Activated CD4-positive, alpha-beta T cell treated with anti-CD3 and anti-CD28 coated beads, Interleukin-2, amount 10 ng/mL, durations not matched to agents 7 days and 5 days (primary cell): Measurements from ENCODE around the gene FKBP14. TPM values are rescaled to one million over a fixed set of nuclear protein-coding genes. Genes with fewer than 3 reads are reported as not detected.

ENCODE experiments used
- CTCF ChIA-PET: fragments of 350-600 bp; sonication (Branson Sonifier 250); formaldehyde crosslinking; loops from one replicate; lab custom pipeline; 2021; ENCODE audit warnings: antibody characterized with exemption; lab: Charles Lee
- POLR2A ChIA-PET: fragments of 350-600 bp; sonication (Branson Sonifier 250); formaldehyde crosslinking; loops from one replicate; lab custom pipeline; 2021; ENCODE audit warnings: antibody characterized with exemption; lab: Charles Lee
- DNase-seq: peaks from one replicate; pipeline ENCODE4 v3.0.0-alpha.2; 2020
- H3K27ac Mint-ChIP-seq: one replicate; pipeline ENCODE4 v1.8.0; 2021; ENCODE audit warnings: mild to moderate bottlenecking, moderate library complexity, mixed read lengths
- H3K27me3 Mint-ChIP-seq: one replicate; pipeline ENCODE4 v1.8.0; 2021; ENCODE audit warnings: mixed read lengths
- H3K36me3 Mint-ChIP-seq: one replicate; pipeline ENCODE4 v1.8.0; 2021; ENCODE audit warnings: low read depth, mixed read lengths
- H3K4me1 Mint-ChIP-seq: one replicate; pipeline ENCODE4 v1.8.0; 2021; ENCODE audit warnings: mixed read lengths
- H3K4me3 Mint-ChIP-seq: one replicate; pipeline ENCODE4 v1.8.0; 2021; ENCODE audit warnings: mild to moderate bottlenecking, moderate library complexity, mixed read lengths
- H3K9me3 Mint-ChIP-seq: one replicate; pipeline ENCODE4 v1.8.0; 2021; ENCODE audit warnings: mixed read lengths
- total RNA-seq, 2 experiments: library from RNA; stranded (reverse); gene quantifications; one replicate each; pipeline ENCODE4 v1.2.3, GENCODE V29; 2021

Gene FKBP14
- total RNA-seq, 2 experiments from 2014 or later, result 3.0 to 4.1 TPM

DNA sequence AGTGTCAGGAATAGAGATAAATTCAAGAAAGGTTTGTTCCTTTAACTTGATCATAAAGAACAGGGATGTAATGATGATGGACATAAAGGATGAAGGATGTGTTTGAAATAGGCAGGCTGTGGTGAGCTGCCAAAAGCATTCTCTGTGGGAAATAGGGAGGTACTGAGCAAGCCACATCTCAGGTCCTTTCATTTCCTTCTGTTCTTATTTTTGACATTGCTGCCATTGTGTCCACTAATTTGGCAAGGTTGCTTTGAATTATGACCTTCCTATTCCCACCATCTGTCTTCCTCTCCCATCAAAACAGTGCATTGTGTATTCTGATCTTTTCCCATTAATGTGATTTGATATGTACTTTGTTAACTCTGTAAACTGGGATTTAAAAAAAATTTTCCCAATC is 46.4 kb downstream of the FKBP14 start:
- no peak overlapping the region for H3K27ac Mint-ChIP-seq
- no peaks in the 10 kb centered on the region for H3K9me3 Mint-ChIP-seq
- H3K27me3 Mint-ChIP-seq, result peaks cover 26% of the 10 kb centered on the region
- no peaks in the 10 kb centered on the region for H3K36me3 Mint-ChIP-seq
- no peak for DNase-seq
- ChIA-PET CTCF (no interaction called here), POLR2A (no interaction called here)
- no peaks in the 10 kb centered on the region for H3K4me1 Mint-ChIP-seq
- no peak overlapping the region for H3K4me3 Mint-ChIP-seq

DNA sequence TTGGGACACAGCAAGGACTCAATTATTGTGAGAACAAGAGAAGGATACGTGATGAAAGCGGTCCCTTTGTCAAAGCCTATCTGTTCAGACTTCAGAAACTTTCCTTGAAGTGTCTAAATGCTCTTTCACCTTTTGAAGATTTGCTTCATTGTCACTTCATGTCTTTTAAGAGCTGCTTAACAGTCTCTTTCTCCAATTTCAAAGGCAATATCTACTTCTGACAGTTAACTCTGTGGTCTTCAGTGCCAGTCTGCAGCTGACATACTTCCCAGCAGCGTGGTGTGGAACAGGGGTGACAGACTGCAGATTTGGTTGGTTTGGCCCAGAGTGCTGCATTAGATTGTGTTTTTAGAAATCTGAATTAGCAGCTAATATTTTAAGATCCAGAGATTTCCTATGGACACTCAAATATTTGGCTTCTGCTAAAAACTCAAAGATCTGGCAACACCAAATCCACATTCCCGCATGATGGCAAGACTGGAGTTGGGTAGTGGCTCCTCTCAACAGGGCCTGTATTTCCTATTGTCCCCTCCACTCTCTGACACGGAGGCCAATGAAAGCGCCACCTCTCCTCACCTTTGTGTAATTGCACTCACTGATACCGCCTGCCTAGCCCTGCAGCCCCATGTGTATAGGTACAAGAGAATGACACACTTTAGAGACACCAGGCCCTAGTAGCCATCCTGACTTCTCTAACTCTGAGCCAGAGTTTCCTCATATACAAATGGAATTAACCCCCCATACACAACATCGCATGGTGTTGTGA is 48.4 kb downstream of the FKBP14 start:
- POLR2A ChIA-PET, result no interaction called here
- Mint-ChIP-seq H3K27ac (no peak overlapping the region), H3K4me1 (no peaks in the 10 kb centered on the region), H3K4me3 (no peak overlapping the region), H3K36me3 (no peaks in the 10 kb centered on the region), H3K9me3 (no peaks in the 10 kb centered on the region), H3K27me3 (peaks cover 25% of the 10 kb centered on the region)
- DNase-seq, result no peak
- CTCF ChIA-PET, result no interaction called here

DNA sequence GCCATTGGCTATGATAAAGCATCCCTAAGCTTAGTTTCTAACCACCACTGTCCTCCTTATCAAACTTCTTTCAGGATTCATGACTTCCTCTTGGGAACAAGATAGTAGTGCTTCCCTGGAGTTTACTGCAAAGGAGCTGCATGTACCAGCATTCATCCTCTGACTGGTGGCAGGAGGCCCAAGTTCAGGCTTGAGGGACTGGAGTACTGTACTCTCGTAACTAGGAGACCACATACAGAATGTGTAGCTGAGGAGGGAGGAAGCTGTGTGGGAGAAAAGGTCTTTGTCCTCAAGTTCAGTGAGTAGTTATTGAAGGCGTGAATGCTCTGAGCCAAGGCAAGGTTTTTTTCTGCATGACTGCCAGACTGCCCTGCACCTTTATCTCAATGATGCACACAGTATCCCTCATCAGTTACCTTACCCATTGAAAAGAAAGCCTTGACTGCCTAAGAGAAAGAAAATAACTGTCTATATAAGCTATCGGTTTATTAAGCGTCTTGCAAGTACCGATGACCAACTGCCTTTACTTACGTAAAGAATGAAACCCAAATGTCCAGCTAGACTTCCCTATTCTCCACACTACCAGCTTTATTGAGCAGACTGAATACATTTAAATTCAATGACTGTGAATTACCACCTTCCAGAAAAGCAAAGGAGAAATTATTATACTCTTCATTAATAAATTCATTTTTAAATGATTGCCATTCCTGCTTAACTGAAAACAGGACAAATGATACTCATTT is 49.7 kb downstream of the FKBP14 start:
- Mint-ChIP-seq H3K4me1 (no peaks in the 10 kb centered on the region), H3K36me3 (no peaks in the 10 kb centered on the region), H3K9me3 (no peaks in the 10 kb centered on the region), H3K4me3 (no peak overlapping the region), H3K27ac (no peak overlapping the region), H3K27me3 (peaks cover 21% of the 10 kb centered on the region)
- no peak for DNase-seq
- ChIA-PET POLR2A (no interaction called here), CTCF (no interaction called here)

GRCh38 chr7:29976266-29976665 is 50.2 kb downstream of the FKBP14 start:
- Mint-ChIP-seq H3K27ac (no peak overlapping the region), H3K4me3 (no peak overlapping the region), H3K4me1 (no peaks in the 10 kb centered on the region), H3K9me3 (no peaks in the 10 kb centered on the region), H3K36me3 (no peaks in the 10 kb centered on the region), H3K27me3 (peaks cover 18% of the 10 kb centered on the region)
- ChIA-PET POLR2A (no interaction called here), CTCF (no interaction called here)
- DNase-seq, result no peak

GRCh38 chr7:29975561-29975960 is 50.9 kb downstream of the FKBP14 start:
- ChIA-PET POLR2A (no interaction called here), CTCF (no interaction called here)
- Mint-ChIP-seq H3K9me3 (no peaks in the 10 kb centered on the region), H3K27me3 (peaks cover 15% of the 10 kb centered on the region), H3K4me1 (peaks cover under 1% of the 10 kb centered on the region), H3K4me3 (no peak overlapping the region), H3K27ac (no peak overlapping the region), H3K36me3 (no peaks in the 10 kb centered on the region)
- DNase-seq, result no peak

DNA sequence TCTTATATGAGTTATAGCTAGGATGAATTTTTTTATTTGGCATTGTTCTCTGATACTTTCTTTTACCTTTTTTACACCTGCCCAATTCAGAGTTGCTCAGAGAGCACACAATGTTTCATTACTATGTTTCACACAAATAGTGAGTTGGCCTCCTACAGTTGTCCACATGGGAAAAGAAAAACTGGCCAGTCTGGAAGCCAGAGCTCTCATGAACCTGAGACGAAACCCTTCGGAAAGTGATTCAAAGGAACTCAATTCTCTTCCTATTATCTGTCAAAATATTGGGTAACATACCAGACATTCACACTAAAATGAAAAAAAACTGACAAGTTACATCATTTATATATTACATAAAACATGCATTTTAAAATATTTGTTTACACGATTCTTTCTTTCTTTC is 52.2 kb downstream of the FKBP14 start:
- CTCF ChIA-PET, result no interaction called here
- Mint-ChIP-seq H3K9me3 (no peaks in the 10 kb centered on the region), H3K4me3 (no peak overlapping the region), H3K4me1 (peaks cover 12% of the 10 kb centered on the region), H3K27me3 (peaks cover 12% of the 10 kb centered on the region), H3K27ac (no peak overlapping the region), H3K36me3 (no peaks in the 10 kb centered on the region)
- POLR2A ChIA-PET, result no interaction called here
- no peak for DNase-seq

- Mint-ChIP-seq H3K27ac (no peak overlapping the region), H3K36me3 (no peaks in the 10 kb centered on the region), H3K9me3 (no peaks in the 10 kb centered on the region), H3K4me1 (peaks cover 18% of the 10 kb centered on the region), H3K4me3 (no peak overlapping the region), H3K27me3 (peaks cover 9% of the 10 kb centered on the region)
- ChIA-PET CTCF (no interaction called here), POLR2A (no interaction called here)
- no peak for DNase-seq
Observed at GRCh38 chr7:29972315-29972669, 54.2 kb downstream of the FKBP14 start.

DNA sequence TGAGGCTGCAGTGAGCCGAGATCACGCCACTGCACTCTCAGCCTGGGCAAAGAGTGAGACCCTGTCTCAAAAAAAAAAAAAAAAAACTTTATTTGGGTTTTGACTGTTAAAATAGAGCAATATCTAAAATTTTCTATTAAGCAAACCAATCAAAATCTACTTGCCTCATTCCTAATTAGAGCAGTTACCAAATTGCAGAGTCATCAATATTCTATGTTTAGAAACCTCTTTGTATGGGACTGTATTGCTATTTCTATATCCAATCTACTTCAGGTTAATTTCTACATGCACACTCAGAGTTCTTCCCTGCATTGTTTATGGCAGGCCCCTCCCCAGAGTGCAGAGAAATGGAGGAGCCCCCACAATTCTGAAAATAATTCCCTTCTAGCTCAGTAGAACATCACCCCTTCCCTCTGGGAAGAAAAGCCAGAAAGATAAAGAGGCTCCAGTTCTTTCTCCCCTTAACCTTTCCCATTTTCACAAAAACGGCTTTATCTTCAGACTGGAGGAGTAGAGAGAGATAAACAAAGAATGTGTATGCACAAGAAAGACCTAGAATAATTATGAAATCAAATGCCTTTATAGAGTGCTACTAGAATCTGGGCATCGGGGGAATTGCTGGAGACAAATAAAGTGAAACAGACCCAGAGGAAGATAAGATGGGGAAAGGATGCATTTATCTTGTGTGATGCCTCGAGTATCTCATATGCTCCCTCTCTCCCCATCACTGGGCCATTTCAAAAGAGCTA is 54.8 kb downstream of the FKBP14 start:
- Mint-ChIP-seq H3K36me3 (no peaks in the 10 kb centered on the region), H3K9me3 (no peaks in the 10 kb centered on the region), H3K4me3 (no peak overlapping the region), H3K27me3 (peaks cover 9% of the 10 kb centered on the region), H3K4me1 (peaks cover 18% of the 10 kb centered on the region), H3K27ac (no peak overlapping the region)
- ChIA-PET POLR2A (no interaction called here), CTCF (interaction anchor here (1.1 kb wide), 1 partner anchor 10 kb away, joined by 3 read pairs; no protein-coding TSS in a partner anchor)
- DNase-seq, result no peak

DNA sequence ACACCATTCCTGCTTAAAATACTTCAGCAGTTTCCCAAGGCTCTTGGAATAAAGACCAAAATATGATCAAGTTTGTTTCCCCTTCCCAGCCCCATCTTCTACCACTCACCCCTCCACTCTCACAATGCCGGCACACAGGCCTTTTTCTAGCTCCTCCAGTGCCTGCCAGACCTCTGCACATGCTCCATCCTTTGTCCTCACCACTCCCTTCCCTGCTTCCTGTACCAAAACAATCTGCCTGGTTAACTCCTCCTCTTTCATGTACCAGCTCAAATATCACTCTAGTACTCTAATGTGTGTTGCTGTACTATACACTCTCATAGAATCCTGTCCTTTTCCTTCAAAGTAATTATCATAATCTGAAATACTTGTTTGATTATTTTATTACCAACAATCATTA is 56.3 kb downstream of the FKBP14 start:
- Mint-ChIP-seq H3K4me1 (peaks cover 18% of the 10 kb centered on the region), H3K27me3 (peaks cover 5% of the 10 kb centered on the region), H3K4me3 (no peak overlapping the region), H3K9me3 (no peaks in the 10 kb centered on the region), H3K27ac (no peak overlapping the region), H3K36me3 (no peaks in the 10 kb centered on the region)
- DNase-seq, result no peak
- CTCF ChIA-PET, result no interaction called here
- POLR2A ChIA-PET, result no interaction called here

DNA sequence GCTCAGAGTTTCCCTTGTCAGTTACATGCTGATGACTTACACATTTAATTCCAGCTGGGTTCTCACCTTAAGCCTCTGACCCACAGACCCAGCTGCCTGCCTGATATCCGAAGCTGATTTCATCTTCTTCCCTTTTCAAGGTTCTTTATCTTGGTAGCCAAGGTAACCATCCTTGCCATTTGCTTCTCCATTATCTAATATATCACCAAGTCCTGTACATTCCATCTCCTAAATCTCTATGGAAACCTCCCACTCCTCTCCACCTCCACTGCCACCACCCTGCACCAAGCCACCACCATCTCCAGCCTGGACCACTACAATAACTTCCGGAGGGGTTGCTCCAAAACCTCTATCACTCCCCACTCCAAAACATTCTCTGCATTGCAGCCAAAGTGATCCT is 56.8 kb downstream of the FKBP14 start:
- ChIA-PET POLR2A (interaction anchor here (0.6 kb wide), 1 partner anchor 14 kb away, joined by 3 read pairs; no protein-coding TSS in a partner anchor), CTCF (no interaction called here)
- Mint-ChIP-seq H3K27me3 (peaks cover 5% of the 10 kb centered on the region), H3K27ac (no peak overlapping the region), H3K4me3 (no peak overlapping the region), H3K36me3 (no peaks in the 10 kb centered on the region), H3K9me3 (no peaks in the 10 kb centered on the region), H3K4me1 (peaks cover 18% of the 10 kb centered on the region)
- no peak for DNase-seq

- H3K27ac Mint-ChIP-seq, result no peak overlapping the region
- DNase-seq, result no peak
- POLR2A ChIA-PET, result interaction anchor here (0.6 kb wide), 1 partner anchor 13 kb away, joined by 3 read pairs; no protein-coding TSS in a partner anchor
- CTCF ChIA-PET, result interaction anchor here (1.0 to 1.1 kb wide), 3 partner anchors 13 to 21 kb away, joined by 3 to 4 read pairs (median 3); no protein-coding TSS in a partner anchor
- H3K9me3 Mint-ChIP-seq, result no peaks in the 10 kb centered on the region
- no peak overlapping the region for H3K4me3 Mint-ChIP-seq
- no peaks in the 10 kb centered on the region for H3K36me3 Mint-ChIP-seq
- H3K4me1 Mint-ChIP-seq, result peaks cover 18% of the 10 kb centered on the region
- peaks cover 5% of the 10 kb centered on the region for H3K27me3 Mint-ChIP-seq
Observed at GRCh38 chr7:29968683-29969395, 57.7 kb downstream of the FKBP14 start.

DNA sequence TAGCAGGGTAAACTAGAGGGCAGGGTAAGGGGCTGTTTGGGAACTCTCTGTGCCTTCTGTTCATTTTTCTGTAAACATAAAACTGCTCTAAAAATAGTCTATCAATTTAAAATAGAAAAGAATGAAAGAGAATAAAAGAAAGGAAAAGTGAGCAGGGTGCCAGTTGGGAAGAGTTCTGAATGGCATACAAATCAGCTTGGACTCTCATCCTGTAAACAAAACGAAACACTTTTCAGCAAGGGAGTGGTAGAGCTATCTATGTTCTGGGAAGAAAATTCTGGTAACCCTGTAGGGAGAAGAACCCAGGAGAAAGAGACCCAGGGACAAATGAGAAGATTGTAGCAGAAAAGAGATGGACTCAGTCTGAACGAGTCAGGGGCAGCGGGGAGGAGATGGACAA is 61.5 kb downstream of the FKBP14 start:
- peaks cover 12% of the 10 kb centered on the region for H3K4me1 Mint-ChIP-seq
- H3K27ac Mint-ChIP-seq, result no peak overlapping the region
- H3K9me3 Mint-ChIP-seq, result no peaks in the 10 kb centered on the region
- no peaks in the 10 kb centered on the region for H3K36me3 Mint-ChIP-seq
- H3K4me3 Mint-ChIP-seq, result no peak overlapping the region
- peaks cover 3% of the 10 kb centered on the region for H3K27me3 Mint-ChIP-seq
- CTCF ChIA-PET, result no interaction called here
- DNase-seq, result no peak
- POLR2A ChIA-PET, result no interaction called here
